ENCODE results near the gene ASCC1. TPM values are rescaled to one million over a fixed set of nuclear protein-coding genes. Genes with fewer than 3 reads are reported as not detected.

The ASCC1 gene
- total and polyA plus RNA-seq, 2 donors = 29.7 to 33.5 TPM

- Histone ChIP-seq H3K4me1 (ENCODE audit: insufficient read depth) (no peaks in the 10 kb centered on the region), H3K36me3 (ENCODE audit: insufficient read depth) (no peaks in the 10 kb centered on the region), H3K27ac (ENCODE audit: low read depth) (no peak overlapping the region), H3K4me3 (ENCODE audit: low read depth, low read length) (no peak overlapping the region)
- 93% methylated on average over 10 of the region's 10 CpGs for WGBS
- no peak for DNase-seq (ENCODE audit: extremely low spot score)
Observed at GRCh38 chr10:72062382-72062781, 153.7 kb downstream of the ASCC1 start.

DNA sequence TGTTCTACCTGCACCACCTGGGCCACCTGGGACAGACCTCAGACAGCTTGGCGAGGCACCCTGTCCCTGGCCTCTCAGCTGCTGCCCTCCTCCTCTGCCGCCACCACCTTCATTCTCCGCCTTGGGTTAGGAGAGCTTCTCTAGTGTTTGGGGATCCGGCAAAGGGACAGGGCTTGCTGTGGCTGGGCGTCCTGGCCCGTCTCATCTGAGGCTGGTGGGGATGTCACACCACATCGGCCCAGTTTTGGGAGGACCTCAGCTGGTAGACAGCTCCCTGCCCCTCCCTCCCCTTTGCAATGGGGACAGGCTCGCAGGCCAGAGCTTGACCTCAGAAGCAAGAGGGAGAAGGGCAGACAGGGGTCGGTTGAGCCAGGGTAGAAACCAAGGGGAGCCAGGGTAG is 154.1 kb downstream of the ASCC1 start:
- H3K4me3 ChIP-seq (ENCODE audit: low read depth, low read length) = no peak overlapping the region
- H3K36me3 ChIP-seq (ENCODE audit: insufficient read depth) = no peaks in the 10 kb centered on the region
- 94% methylated on average over 9 of the region's 9 CpGs for WGBS
- no peaks in the 10 kb centered on the region for H3K4me1 ChIP-seq (ENCODE audit: insufficient read depth)
- H3K27ac ChIP-seq (ENCODE audit: low read depth) = no peak overlapping the region
- DNase-seq (ENCODE audit: extremely low spot score) = no peak

- Histone ChIP-seq H3K4me1 (ENCODE audit: insufficient read depth) (no peaks in the 10 kb centered on the region), H3K4me3 (ENCODE audit: low read depth, low read length) (no peak overlapping the region), H3K27ac (ENCODE audit: low read depth) (no peak overlapping the region), H3K36me3 (ENCODE audit: insufficient read depth) (no peaks in the 10 kb centered on the region)
- no peak for DNase-seq (ENCODE audit: extremely low spot score)
- 80% methylated on average over 5 of the region's 5 CpGs for WGBS
Observed at GRCh38 chr10:72061491-72061890, 154.6 kb downstream of the ASCC1 start.

GRCh38 chr10:72059843-72060822 is 155.9 kb downstream of the ASCC1 start:
- WGBS = 83% methylated on average over 19 of the region's 19 CpGs
- H3K4me3 ChIP-seq (ENCODE audit: low read depth, low read length) = no peak overlapping the region
- no peak overlapping the region for H3K27ac ChIP-seq (ENCODE audit: low read depth)
- DNase-seq (ENCODE audit: extremely low spot score) = no peak
- H3K4me1 ChIP-seq (ENCODE audit: insufficient read depth) = no peaks in the 10 kb centered on the region
- H3K36me3 ChIP-seq (ENCODE audit: insufficient read depth) = no peaks in the 10 kb centered on the region

- WGBS = 49% methylated on average over 21 of the region's 21 CpGs
- Histone ChIP-seq H3K27ac (ENCODE audit: low read depth) (no peak overlapping the region), H3K4me1 (ENCODE audit: insufficient read depth) (no peaks in the 10 kb centered on the region), H3K36me3 (ENCODE audit: insufficient read depth) (no peaks in the 10 kb centered on the region), H3K4me3 (ENCODE audit: low read depth, low read length) (no peak overlapping the region)
- no peak for DNase-seq (ENCODE audit: extremely low spot score)
Observed at GRCh38 chr10:72058989-72059842, 156.9 kb downstream of the ASCC1 start.

- WGBS = 87% methylated on average over 12 of the region's 12 CpGs
- H3K4me3 ChIP-seq (ENCODE audit: low read depth, low read length) = no peak overlapping the region
- no peaks in the 10 kb centered on the region for H3K36me3 ChIP-seq (ENCODE audit: insufficient read depth)
- H3K4me1 ChIP-seq (ENCODE audit: insufficient read depth) = no peaks in the 10 kb centered on the region
- no peak for DNase-seq (ENCODE audit: extremely low spot score)
- H3K27ac ChIP-seq (ENCODE audit: low read depth) = no peak overlapping the region
Observed at GRCh38 chr10:72058347-72058898, 157.7 kb downstream of the ASCC1 start.

- WGBS = 92% methylated on average over 25 of the region's 25 CpGs
Observed at GRCh38 chr10:72056932-72057751, 158.9 kb downstream of the ASCC1 start.

DNA sequence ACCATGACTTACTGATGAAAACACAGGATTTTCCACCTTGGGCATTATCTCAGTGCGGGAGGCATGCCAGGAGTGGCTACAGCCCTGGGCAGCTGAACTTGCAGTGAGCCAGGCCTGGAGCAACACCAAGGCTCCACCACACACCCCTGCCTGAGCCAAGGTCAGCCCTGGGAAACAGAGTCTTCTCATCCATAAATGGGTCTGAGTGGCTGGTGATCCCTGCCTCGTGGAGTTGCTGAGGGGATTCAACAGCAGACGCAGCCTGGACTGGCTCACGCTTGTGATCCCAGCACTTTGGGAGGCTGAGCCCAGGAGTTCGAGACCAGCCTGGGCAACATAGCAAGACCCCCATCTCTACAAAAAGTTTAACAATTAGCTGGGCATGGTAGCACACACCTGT is 160.0 kb downstream of the ASCC1 start:
- no peak overlapping the region for H3K27ac ChIP-seq (ENCODE audit: low read depth)
- WGBS = 88% methylated on average over 5 of the region's 5 CpGs
- H3K36me3 ChIP-seq (ENCODE audit: insufficient read depth) = no peaks in the 10 kb centered on the region
- no peak overlapping the region for H3K4me3 ChIP-seq (ENCODE audit: low read depth, low read length)
- no peaks in the 10 kb centered on the region for H3K4me1 ChIP-seq (ENCODE audit: insufficient read depth)
- no peak for DNase-seq (ENCODE audit: extremely low spot score)

More at GRCh38 chr10:72056932-72057751, 158.9 kb downstream of the ASCC1 start:
- Histone ChIP-seq H3K27ac (ENCODE audit: low read depth) (no peak overlapping the region), H3K4me3 (ENCODE audit: low read depth, low read length) (no peak overlapping the region), H3K36me3 (ENCODE audit: insufficient read depth) (no peaks in the 10 kb centered on the region), H3K4me1 (ENCODE audit: insufficient read depth) (no peaks in the 10 kb centered on the region)
- no peak for DNase-seq (ENCODE audit: extremely low spot score)

- Histone ChIP-seq H3K4me3 (ENCODE audit: low read depth, low read length) (no peak overlapping the region), H3K4me1 (ENCODE audit: insufficient read depth) (no peaks in the 10 kb centered on the region), H3K27ac (ENCODE audit: low read depth) (no peak overlapping the region), H3K36me3 (ENCODE audit: insufficient read depth) (no peaks in the 10 kb centered on the region)
- WGBS = 96% methylated on average over 7 of the region's 7 CpGs
- no peak for DNase-seq (ENCODE audit: extremely low spot score)
Observed at GRCh38 chr10:72053690-72054089, 162.4 kb downstream of the ASCC1 start.

DNA sequence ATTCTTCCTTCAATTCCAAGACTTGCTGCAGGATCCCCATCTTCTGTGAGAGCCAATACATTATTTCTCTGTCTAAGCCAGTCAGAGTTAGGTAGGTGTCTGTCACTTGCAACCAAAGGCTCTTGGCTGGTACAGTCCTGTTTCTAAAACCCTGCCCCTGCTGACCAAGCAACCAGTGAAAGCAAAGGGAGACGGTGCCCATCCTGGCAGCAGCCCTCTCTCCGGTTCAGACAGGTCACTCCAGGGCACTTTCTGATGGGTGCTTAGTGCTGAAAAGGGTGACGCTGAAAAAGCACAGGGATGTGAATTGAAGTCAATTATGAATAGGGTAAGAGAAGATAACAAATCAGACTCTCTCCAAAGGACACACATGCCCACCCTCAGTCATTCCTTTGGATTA is 165.2 kb downstream of the ASCC1 start:
- no peak overlapping the region for H3K4me3 ChIP-seq (ENCODE audit: low read depth, low read length)
- no peak overlapping the region for H3K27ac ChIP-seq (ENCODE audit: low read depth)
- H3K4me1 ChIP-seq (ENCODE audit: insufficient read depth) = no peaks in the 10 kb centered on the region
- no peak for DNase-seq (ENCODE audit: extremely low spot score)
- 65% methylated on average over 3 of the region's 3 CpGs for WGBS
- no peaks in the 10 kb centered on the region for H3K36me3 ChIP-seq (ENCODE audit: insufficient read depth)

- 87% methylated on average over 5 of the region's 5 CpGs for WGBS
- no peaks in the 10 kb centered on the region for H3K4me1 ChIP-seq (ENCODE audit: insufficient read depth)
- no peak overlapping the region for H3K4me3 ChIP-seq (ENCODE audit: low read depth, low read length)
- no peak for DNase-seq (ENCODE audit: extremely low spot score)
- H3K36me3 ChIP-seq (ENCODE audit: insufficient read depth) = no peaks in the 10 kb centered on the region
- no peak overlapping the region for H3K27ac ChIP-seq (ENCODE audit: low read depth)
Observed at GRCh38 chr10:72049969-72050781, 165.9 kb downstream of the ASCC1 start.

GRCh38 chr10:72049472-72049871 is 166.6 kb downstream of the ASCC1 start:
- DNase-seq (ENCODE audit: extremely low spot score) = no peak
- Histone ChIP-seq H3K4me1 (ENCODE audit: insufficient read depth) (no peaks in the 10 kb centered on the region), H3K4me3 (ENCODE audit: low read depth, low read length) (no peak overlapping the region), H3K27ac (ENCODE audit: low read depth) (no peak overlapping the region), H3K36me3 (ENCODE audit: insufficient read depth) (no peaks in the 10 kb centered on the region)
- 96% methylated on average over 1 of the region's 1 CpG for WGBS
